Measurements from ENCODE around the gene IL22RA1. TPM values are rescaled to one million over a fixed set of nuclear protein-coding genes. Genes with fewer than 3 reads are reported as not detected.

Gene IL22RA1
- total and polyA plus RNA-seq, 9 of the 15 experiments (the other 6 are each of a cell fraction or from before 2014, with no cell fraction given) = not detected

- TF ChIP-seq EGR1 (conservative IDR thresholded peaks at IDR 0.05) = peak; percentile 55
- peak; percentile 67 for TF ChIP-seq ETV1 (tag; conservative IDR thresholded peaks at IDR 0.05; ENCODE audit: low read depth)
- no peak for TF ChIP-seq ZBTB5 (IDR thresholded peaks at IDR 0.05)
- TF ChIP-seq PHF8 (IDR thresholded peaks at IDR 0.05; ENCODE audit: borderline replicate concordance, low read length) = peak; percentile 17; the same call in 1 of the 2 replicates
- peak in 1 of 3 experiments; percentile 55; a peak in 1 of 6 replicates for TF ChIP-seq ZBTB11 (CRISPR knock-in tag; IDR thresholded peaks at IDR 0.05)
- no peak for TF ChIP-seq PRMT5 (CRISPR knock-in tag; IDR thresholded peaks at IDR 0.05)
- no peak for TF ChIP-seq ZNF75A (CRISPR knock-in tag; IDR thresholded peaks at IDR 0.05)
- TF ChIP-seq SREBF1 (IDR thresholded peaks at IDR 0.05; ENCODE audit: borderline replicate concordance, low read depth, low read length) = no peak
- peak; percentile 74; the same call in 1 of the 2 replicates for TF ChIP-seq ZNF175 (CRISPR knock-in tag; IDR thresholded peaks at IDR 0.05; ENCODE audit: low read depth)
- TF ChIP-seq U2AF1 (optimal IDR thresholded peaks at IDR 0.05; ENCODE audit: low read depth, low read length) = no peak
- peak; percentile 8 for TF ChIP-seq ZFP36 (IDR thresholded peaks at IDR 0.05; ENCODE audit: low read depth, low read length, partially characterized antibody)
- peak; percentile 87 for TF ChIP-seq ELF1 (tag; IDR thresholded peaks at IDR 0.05)
- no peak for TF ChIP-seq ZNF707 (CRISPR knock-in tag; conservative IDR thresholded peaks at IDR 0.05)
- peak; percentile 85 for TF ChIP-seq ELF4 (CRISPR knock-in tag; IDR thresholded peaks at IDR 0.05)
- no peak for TF ChIP-seq ZBTB1 (CRISPR knock-in tag; IDR thresholded peaks at IDR 0.05; ENCODE audit: borderline replicate concordance, low read depth)
Observed at GRCh38 chr1:24084050-24084449, 58.9 kb downstream of the IL22RA1 start (continued).

Data from K562 (cell line).